HG02610 (cell line): Measurements from ENCODE around the gene ANKRD33.
A peak's percentile ranks its signal among the peaks of the same experiment; 100 is the strongest.

Source experiments
- ATAC-seq: cut with Tn5 transposase; IDR thresholded peaks from one replicate; pipeline ENCODE4 v1.9.1; 2021; ENCODE audit warnings: mild to moderate bottlenecking, moderate library complexity; ENCODE audit not compliant: unreplicated experiment

ANKRD33 gene

DNA sequence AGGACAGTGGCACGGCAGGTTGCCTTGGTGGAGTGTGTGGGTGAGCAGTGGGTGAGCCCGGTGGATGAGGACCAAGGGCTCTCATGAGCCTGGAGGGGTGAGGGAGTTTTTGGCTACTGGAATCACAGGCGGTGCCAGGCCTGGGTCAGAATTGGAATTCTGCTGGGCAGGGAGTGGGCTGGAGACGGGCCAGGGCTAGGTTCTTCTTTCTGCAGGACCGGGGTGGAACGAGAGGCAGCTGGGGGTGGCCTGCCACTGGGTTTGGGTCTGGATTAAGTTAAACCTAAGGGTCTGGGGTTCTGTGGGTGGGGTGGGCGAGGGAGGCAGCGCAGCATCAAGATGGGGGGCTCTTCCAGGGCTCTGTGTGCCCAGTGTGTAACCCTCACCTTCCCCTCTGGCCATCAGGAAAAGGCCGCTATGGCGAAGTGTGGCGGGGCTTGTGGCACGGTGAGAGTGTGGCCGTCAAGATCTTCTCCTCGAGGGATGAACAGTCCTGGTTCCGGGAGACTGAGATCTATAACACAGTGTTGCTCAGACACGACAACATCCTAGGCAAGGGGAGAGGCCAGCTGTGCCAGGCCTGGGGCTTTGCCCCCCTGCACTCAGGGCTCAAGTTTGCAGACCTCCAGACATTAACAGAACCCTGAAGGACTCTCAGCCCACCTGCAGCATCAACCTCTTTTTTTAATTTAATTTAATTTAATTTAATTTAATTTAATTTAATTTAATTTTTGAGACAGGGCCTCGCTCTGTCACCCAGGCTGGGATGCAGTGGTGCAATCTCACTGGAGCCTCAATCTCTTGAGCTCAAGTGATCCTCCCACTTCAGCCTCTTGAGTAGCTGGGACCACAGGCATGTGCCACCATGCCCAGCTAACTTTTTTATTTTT is 26.4 kb downstream of the ANKRD33 start:
- ATAC-seq, result no peak

DNA sequence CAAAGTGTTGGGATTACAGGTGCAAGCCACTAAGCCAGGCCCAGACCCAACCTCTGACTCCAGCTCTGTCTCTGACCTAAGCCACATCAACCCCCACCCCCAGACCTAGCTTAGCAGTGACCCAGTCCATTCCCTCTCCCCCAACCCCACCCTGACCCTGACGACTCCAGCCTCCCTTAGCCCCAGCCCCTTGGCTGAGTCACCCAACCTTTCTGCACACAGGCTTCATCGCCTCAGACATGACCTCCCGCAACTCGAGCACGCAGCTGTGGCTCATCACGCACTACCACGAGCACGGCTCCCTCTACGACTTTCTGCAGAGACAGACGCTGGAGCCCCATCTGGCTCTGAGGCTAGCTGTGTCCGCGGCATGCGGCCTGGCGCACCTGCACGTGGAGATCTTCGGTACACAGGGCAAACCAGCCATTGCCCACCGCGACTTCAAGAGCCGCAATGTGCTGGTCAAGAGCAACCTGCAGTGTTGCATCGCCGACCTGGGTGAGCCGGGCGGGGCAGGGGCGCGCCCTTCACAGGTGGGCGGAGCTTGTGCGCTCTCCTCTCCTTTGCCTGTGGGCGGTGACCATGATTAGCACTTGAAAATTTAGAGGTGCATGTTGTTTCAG is 27.2 kb downstream of the ANKRD33 start:
- ATAC-seq, result no peak

DNA sequence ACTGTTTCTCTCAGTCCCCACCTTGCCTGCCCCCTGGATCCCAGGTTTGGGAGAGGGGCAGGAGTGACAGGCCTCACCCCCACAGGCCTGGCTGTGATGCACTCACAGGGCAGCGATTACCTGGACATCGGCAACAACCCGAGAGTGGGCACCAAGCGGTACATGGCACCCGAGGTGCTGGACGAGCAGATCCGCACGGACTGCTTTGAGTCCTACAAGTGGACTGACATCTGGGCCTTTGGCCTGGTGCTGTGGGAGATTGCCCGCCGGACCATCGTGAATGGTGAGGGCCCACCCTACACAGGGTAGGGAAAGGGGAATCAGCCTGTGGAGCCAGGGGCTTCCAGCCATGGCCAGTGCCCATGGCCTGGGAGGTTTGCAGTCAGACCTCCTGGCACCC is 28.0 kb downstream of the ANKRD33 start:
- ATAC-seq, result no peak

DNA sequence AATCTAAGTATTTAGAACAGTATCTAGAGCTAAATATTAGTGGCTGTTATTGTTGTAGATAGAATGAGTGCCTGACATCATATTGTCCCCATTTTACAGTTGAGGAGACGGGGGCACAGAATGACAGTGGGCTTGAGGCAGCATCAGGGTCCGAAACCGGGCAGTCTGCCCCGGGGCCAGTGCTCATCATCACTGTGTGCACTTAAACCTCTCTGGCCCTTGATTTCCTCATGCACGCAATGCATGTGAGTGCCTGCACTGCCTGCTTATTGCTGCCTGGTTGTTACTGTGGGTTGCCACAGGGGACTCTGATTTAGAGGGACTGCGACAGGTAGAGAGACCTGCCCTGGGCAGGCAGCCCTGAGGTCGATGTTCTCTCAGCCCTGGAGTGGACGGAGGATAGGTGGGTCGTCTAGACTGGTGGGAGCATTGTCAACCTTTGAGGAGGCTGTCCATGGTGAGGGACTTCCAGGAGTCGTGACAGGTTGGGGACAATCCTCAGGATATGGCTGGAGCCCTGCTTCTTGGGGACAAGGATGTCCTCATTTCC is 29.2 kb downstream of the ANKRD33 start:
- no peak for ATAC-seq

DNA sequence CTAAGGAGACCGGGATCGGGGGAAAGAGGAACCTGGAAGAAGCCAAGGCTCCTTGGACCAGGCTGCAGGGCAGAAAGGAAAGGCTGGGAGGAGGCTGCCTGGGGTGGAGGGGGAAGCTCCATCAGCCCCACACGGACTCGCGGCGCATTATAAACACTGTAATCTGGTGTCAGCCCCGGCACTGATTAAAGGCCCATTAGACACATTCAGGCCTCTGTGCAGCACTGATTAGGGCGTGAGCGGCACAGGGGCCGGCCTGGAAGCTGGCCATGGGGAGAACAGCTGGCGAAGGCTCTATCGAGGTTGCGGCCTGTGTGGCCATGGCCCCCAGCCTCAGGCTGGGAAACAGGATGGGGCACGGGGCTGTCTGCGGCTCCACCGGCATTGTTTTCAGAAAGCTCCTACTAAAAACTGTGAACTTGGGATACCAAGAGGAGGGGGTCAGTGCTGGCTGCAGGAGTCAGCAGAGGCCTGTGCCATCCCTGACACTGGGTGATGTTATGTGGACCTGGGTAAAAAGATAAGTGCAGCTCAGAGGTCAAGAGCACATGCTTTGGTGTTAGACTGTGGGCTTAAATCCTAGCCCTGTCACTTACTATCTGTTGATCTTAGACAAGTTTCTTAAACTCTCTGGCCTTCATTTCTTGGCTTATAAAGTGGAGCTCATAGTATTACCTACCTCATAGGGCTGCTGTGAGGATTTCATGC is 30.0 kb downstream of the ANKRD33 start:
- no peak for ATAC-seq

DNA sequence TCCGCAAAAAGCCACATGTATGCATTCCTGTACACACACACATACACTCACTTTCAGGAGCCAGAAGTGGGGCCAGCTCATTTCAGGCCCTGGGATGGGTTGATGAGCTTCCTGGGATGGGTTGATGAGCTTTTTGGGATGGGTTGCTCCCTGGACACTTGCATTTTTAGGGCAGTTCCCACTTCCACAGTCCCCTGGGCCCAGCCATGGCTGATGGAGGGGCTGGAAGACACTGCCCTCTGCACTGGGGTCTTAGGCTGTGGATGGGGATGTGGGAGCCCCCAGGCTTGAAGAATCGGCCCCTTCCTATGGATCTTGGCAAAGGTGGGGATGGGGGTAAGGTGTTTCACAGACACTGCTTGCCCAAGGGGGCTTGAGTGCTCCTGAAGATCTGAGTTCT is 32.1 kb downstream of the ANKRD33 start:
- no peak for ATAC-seq

DNA sequence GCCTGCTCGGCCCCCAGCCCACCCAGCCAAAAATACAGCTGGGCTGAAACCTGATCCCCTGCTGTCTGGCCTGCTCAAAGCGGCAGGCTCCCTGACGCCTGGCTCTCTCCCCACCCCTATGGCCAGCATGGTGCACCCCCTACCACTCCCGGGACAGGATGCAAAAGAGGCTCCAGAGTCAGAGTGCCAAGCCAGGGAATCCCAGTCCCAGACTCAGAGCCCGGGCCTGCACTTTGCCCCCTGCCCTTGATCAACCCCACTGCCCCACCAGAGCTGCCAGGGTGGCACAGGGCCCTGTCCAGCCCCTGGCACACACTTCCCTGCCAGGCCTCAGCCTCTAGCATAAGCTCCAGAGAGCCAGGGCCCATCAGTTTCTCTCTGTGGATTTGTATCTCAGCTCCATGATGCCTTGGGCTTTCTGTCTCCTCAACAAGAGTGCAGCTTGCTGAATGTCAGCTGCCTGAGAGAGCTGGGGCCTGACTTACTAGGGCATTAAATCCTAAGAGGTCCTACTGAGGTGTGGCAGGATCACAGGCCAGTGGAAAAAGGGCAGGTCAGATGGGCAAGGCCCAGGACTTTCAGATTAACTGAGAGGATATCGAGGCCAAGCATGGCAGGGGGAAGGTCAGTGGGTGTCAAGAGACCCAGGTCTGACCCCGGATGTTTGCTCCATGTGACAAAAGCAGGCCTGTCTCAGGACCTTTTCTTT is 33.3 kb downstream of the ANKRD33 start:
- no peak for ATAC-seq

DNA sequence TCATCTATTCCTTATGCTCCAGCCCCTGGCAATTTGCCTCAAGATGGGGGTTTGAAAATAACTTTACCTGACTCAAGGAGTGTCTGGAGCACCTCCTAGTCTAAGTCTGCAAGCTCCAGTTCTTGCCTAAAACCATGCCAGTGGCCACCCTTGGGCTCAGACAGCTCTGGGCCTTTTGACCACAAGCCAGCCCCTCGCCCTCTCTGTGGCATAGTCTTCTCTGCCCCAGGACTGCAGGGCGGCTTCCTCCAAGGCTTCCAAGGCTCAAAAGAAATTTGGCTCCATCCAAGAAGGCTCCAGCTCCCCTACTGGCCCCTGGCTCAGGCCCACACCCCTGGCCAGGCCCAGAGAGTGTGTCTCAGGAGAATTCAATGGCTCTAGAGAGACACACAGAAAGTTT is 34.2 kb downstream of the ANKRD33 start:
- no peak for ATAC-seq

DNA sequence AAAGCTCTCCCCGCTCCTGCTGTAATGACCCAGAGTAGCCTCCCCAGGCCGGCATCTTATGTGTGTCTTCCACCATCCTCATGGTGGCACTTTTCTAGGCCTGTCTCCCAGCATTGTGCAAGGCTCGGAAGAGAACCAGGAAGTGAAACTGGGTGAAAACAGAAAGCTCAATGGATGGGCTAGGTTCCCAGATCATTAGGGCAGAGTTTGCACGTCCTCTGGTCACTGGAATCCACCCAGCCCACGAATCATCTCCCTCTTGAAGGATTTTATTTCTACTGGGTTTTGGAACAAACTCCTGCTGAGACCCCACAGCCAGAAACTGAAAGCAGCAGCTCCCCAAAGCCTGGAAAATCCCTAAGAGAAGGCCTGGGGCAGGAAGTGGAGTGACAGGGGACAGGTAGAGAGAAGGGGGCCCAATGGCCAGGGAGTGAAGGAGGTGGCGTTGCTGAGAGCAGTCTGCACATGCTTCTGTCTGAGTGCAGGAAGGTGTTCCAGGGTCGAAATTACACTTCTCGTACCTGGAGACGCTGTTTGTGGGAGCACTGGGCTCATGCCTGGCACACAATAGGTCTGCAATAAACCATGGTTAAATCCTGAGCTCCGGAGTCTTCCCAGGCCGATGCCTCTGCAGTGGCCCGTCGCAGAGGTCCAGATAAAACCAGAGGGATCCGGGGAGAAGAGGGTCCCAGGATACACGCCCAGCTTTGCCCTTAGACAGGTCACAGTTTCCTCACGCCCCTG is 35.0 kb downstream of the ANKRD33 start:
- ATAC-seq, result no peak

DNA sequence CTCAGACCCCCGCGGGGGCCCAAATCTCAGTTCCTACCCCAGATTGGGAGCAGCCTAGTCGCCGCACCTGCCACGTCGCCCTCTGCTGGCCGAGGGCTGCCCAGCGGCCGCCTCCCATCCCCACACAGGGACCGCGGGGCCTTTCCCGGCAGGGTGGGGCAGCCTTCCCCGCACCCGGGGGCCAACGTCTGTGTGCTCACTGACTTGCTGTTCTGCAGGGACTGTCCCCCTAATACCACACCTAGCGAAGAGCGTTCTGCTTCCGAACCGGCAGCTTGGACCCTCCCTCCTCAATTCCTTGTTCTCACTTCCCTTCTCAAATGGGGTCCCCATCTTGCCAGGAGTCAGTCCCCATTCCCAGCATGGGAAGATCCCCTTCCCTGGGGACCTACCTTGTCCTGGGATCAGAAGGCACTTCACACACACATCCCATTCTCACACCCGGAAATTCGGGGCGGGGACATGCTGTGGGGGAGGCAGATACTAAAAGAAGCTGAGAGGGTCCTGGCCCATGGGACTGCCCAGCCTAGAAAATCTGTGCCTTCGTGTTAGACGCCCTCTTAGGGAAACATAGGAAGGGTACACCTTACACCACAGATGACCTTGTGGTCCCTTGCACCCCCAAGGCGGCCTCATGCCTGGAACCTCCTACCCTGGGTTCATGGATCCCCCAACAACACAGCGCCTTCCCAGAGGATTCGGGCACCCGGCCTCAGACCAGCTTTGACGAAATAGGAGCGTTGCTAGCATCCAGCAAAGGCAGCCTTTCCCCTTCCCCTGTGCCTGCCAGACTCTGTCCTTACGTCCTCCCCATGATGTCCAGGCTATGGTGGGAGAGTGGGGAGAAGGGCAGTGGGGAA is 35.8 kb downstream of the ANKRD33 start:
- ATAC-seq, result peak; percentile 37

DNA sequence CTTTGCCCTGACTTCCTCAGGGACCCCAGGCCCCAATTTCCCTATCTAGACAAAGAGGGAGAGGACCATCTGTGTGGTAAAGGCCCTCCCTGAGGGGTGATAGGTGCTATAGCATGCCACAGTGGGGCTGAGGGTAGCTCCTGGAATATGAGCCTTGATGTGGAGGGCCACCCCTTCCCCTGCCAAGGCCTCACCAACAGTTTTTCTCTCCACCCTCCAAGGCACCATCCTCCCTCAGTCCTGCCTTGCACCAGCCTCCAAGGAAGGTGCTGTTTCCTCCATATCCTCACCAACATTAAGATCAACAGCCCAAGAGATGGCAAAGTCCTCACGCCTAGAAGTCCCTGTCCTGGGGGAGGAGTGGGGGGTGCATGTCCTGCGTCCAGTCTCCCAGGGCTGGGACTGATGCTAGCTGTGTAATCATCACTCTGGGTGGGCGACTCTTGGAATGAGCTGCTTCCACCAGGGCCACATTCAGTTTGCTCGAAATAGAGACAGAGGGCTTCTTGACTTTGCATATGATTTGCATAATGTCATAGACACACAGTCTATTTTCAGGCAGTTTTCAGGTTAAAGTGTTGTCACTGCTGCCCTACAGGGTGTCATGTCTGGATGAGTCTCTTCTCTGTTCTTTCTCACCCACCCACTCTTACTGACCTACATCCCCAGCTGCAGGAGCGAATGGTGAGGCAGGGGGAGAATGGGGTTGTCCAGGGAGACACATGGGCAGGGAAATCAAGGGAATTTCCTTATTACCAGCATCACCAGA is 36.8 kb downstream of the ANKRD33 start:
- peak; percentile 53 for ATAC-seq

DNA sequence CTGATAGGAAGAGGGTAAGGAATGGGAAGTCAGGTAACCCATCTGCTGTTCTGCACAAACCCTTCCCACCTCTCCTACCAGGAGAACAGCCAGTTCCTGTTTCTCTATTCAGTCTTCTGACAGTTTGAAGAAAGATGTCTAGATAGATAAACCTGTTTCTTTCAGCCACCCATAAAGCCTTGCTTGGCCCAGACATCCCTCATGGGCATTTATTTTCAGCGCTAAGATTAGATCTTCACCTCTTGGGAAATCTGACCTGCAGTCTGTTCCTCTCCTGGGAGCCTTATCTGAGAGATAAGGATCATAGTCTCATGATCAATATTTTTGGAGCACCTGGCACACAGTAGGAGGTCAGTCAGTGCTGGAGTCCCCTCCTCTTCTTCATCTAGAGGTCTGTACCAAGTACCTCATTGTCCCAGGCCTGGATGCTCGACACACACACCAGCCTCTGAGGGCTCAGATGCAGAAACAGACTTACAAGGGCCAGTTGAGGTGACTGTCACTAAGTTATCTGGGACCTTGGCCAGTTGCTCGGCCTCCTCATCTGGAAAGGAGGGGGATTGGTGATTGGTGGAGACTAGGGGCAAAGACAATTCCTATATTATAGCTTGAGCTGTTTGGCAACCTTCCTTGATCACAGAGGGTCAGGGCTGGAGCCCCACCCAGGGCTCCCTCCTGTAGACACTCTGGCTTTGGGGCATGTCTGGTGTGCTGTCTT is 37.6 kb downstream of the ANKRD33 start:
- no peak for ATAC-seq

DNA sequence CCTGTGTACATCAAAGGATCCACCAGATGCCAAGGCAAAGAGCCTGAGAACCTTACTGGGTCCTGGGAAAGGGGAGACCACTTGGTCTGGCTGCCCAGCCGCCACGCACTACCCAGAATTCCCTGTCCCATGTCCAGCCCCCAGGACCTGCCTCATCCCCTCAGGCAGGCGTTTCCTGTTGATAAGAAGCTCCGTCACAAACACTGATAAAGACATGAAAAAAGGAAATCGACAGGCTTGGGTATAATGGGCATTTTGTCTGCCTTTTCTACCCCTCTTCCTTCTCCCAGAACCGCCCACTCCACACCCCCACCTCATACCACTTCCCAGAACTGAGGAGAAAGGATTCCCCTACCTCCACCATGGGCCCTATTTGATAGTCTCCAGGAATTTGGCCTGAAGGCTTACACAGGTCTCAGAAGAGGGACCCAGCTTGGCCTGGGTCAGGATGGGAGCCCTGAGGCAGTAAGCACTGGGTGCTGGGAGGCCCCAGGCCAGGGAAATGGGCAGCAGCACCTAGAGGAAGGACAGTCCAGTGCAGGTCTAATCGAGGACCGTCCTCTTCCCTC is 38.2 kb downstream of the ANKRD33 start:
- ATAC-seq, result no peak

DNA sequence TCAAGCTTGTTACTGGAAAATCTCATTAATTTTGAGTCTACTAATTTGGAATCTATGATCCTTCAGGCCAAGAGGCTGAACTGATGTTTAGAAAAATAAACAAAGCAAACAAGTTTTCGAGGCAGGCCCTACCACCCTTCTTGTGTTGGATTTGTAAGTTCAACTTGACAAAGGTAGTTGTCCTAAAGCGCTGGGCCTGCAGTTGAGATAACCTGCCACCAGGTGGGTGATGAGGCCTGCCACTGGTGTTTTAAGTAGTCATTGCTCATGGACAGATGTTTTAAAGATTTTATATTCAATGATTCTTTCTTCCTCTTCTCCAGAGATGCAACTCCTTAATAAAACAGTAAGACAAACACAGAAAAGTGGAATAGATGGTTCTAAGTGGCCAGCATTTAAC is 38.8 kb downstream of the ANKRD33 start:
- peak; percentile 43 for ATAC-seq

DNA sequence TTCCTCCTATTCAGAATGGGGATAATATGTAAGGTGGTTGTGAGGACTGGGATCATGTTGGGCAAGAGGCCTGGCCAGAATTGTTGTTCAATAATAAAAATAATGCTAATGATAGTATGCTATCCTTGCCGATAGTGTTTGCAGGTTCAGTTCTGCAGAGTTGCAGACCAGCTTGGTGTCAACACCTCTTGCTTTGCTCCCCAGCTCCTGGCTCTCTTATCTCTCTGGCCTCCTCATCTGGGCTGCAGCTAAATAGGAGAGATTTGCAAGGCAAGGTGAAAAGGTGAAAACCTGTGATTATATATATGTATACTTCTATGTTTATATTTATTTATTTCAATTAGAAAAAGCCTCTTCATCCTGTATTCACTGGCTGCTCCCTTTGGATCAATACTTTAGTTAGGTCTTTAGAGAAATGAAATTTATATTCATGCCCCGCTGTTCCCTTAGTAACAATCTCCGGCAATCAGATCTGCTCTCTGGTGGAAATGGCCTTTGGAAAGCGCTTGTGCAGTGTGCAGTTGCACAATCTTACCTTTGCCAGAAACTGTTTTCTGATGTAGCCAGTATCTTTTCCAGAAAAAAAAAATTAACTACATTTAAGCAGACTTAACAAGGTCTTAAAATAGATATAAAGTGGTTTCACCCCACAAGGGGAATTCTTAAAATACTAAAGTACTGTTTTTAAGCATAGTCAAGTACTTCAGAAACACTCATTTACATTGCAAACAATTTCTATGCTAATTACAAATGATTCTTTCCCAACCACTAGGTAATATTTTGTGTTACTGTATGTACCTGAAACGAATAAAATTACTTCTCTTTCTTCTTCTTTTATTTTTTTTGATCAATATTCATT is 44.5 kb downstream of the ANKRD33 start:
- no peak for ATAC-seq

DNA sequence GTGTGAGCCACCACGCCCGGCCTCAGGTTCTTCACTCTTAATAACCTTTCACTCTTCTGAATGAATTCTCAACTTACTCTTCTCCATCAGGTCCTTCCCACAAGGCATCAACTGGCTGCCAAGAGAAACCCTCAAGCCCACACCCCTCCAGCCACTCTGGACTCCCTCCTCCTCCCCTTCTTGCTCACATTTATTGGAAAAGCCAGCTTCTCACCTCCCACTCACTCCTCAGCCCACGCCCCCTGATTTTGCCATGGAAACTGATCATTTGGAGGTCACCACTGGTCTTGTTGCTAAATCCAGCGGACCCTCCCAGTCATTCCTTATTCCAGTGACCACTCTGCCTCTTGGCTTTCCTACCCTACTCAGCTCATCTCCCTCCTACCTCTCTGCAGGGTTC is 46.2 kb downstream of the ANKRD33 start:
- ATAC-seq, result no peak

DNA sequence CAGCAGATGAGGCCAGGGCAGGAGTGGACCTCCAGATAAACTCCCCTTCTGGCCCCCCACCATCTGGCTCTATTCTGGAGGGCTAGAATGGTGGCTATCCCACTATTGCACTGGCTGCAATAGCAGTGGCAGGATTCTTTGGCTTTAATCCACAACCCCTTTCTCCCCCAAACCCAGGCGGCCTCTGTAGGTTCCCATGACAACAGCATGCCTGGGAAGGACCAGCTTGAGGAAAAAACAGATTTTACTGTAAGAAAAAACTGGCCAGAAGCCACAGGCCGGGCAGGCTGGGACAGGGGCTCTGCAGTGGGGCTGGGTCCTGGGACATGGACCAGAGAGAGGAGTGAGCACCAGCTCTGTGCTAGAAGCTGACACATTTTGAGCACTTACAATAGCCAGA is 50.0 kb downstream of the ANKRD33 start:
- ATAC-seq, result no peak
